HCT116 (cell line): ENCODE data around the gene STARD5. TPM values are rescaled to one million over a fixed set of nuclear protein-coding genes. Genes with fewer than 3 reads are reported as not detected.

Source experiments
- ATAC-seq: fragments of 200-7000 bp; cut with Tn5 transposase; 2 replicates; pipeline ENCODE4 v1.9.1; 2020; ENCODE audit warnings: mild to moderate bottlenecking, moderate library complexity
- BruUV-seq: library from RNA; stranded (reverse); fragments of 400-500 nt; replicated peaks from 2 replicates; lab custom pipeline; 2021; lab: Mats Ljungman, UMichigan
- CTCF ChIA-PET: fragments of 300-600 bp; sonication (Branson Sonifier 250); formaldehyde crosslinking; loops from one replicate; lab custom pipeline; 2021; ENCODE audit warnings: antibody characterized with exemption; lab: Charles Lee
- POLR2A ChIA-PET: fragments of 300-600, 350-600 bp; sonication (Branson Sonifier 250); formaldehyde crosslinking; loops from one replicate; lab custom pipeline; 2021; ENCODE audit warnings: antibody characterized with exemption; lab: Charles Lee
- RAD21 ChIA-PET, 2 experiments: fragments of 300-600 bp; sonication (Branson Sonifier 250); formaldehyde crosslinking; loops; one replicate each; lab custom pipeline; 2023; ENCODE audit warnings: low total read pairs in 2 of 2; ENCODE audit not compliant: uncharacterized antibody in 2 of 2, unreplicated experiment in 2 of 2, low non-redundant PET in 1 of 2; lab: Charles Lee
- DNase-seq: peaks from one replicate; pipeline ENCODE4 v3.0.0-alpha.2; 2010; ENCODE audit warnings: low read depth, low spot score
- H2AFZ ChIP-seq: fragments of 200-600 bp; shearing (Covaris generic), sonication (generic); 2 replicates; pipeline ENCODE4 v1.6.1; 2017; ENCODE audit warnings: low read depth, mixed run types, mixed read lengths, antibody characterized with exemption, low read length; ENCODE audit not compliant: poor library complexity, severe bottlenecking
- H3K27ac ChIP-seq: 2 replicates; pipeline ENCODE4 v1.5.1; 2012; ENCODE audit warnings: low read depth, low read length
- H3K27me3 ChIP-seq: fragments of 200-600 bp; sonication (generic); 2 replicates; pipeline ENCODE4 v1.6.1; 2016; ENCODE audit warnings: mixed run types, low read length, mixed read lengths; ENCODE audit not compliant: insufficient read depth
- H3K36me3 ChIP-seq, 2 experiments: fragments of 200-500 bp in 1 of 2; fragments of 200-600 bp in 1 of 2; sonication (Bioruptor generic) in 1 of 2; sonication (generic) in 1 of 2; 2 replicates each; pipeline versions ENCODE4 v1.5.1 to v1.6.1; 2014 to 2016; ENCODE audit warnings: low read length in 2 of 2, inconsistent platforms in 1 of 2, mixed read lengths in 1 of 2, mixed run types in 1 of 2; ENCODE audit not compliant: insufficient read depth in 2 of 2, control insufficient read depth in 1 of 2
- H3K4me1 ChIP-seq, 2 experiments: fragments of 200-600 bp in 1 of 2; sonication (generic) in 1 of 2; 2 replicates each; pipeline versions ENCODE4 v1.5.1 to v1.6.1; 2012 to 2017; ENCODE audit warnings: low read length in 2 of 2, inconsistent platforms in 1 of 2, mild to moderate bottlenecking in 1 of 2, mixed read lengths in 1 of 2, mixed run types in 1 of 2, moderate library complexity in 1 of 2; ENCODE audit not compliant: insufficient read depth in 2 of 2, control insufficient read depth in 1 of 2
- H3K4me2 ChIP-seq: fragments of 200-600 bp; sonication (generic); 2 replicates; pipeline ENCODE4 v1.6.1; 2017; ENCODE audit warnings: mixed run types, low read length, mixed read lengths
- H3K4me3 ChIP-seq, 2 experiments: fragments of 200-600 bp in 1 of 2; sonication (generic) in 1 of 2; replicated peaks in 1 of 2; 2 replicates each; pipeline ENCODE4 v1.5.1; 2011 to 2016; ENCODE audit warnings: low read length in 2 of 2, control low read depth in 1 of 2, low read depth in 1 of 2, mild to moderate bottlenecking in 1 of 2, mixed read lengths in 1 of 2, mixed run types in 1 of 2
- H3K79me2 ChIP-seq: fragments of 200-600 bp; sonication (generic); 2 replicates; pipeline ENCODE4 v1.6.1; 2017; ENCODE audit warnings: mild to moderate bottlenecking, mixed run types, low read length, moderate library complexity, mixed read lengths; ENCODE audit not compliant: insufficient read depth
- H3K9ac ChIP-seq: fragments of 200-600 bp; sonication (generic); 2 replicates; pipeline ENCODE4 v1.6.1; 2016; ENCODE audit warnings: low read length, mixed read lengths
- H3K9me2 ChIP-seq: fragments of 200-600 bp; sonication (generic), shearing (Covaris generic); 2 replicates; pipeline ENCODE4 v1.6.1; 2017; ENCODE audit warnings: mixed run types, mild to moderate bottlenecking, moderate library complexity; ENCODE audit not compliant: insufficient read depth
- H3K9me3 ChIP-seq, 2 experiments: fragments of 200-500 bp in 1 of 2; fragments of 200-600 bp in 1 of 2; sonication (Bioruptor generic) in 1 of 2; sonication (generic) in 1 of 2; 2 replicates each; pipeline ENCODE4 v1.6.1; 2014 to 2017; ENCODE audit warnings: low read length in 2 of 2, mixed read lengths in 2 of 2, inconsistent platforms in 1 of 2, low read depth in 1 of 2, mild to moderate bottlenecking in 1 of 2, mixed run types in 1 of 2, moderate library complexity in 1 of 2; ENCODE audit not compliant: control insufficient read depth in 1 of 2, insufficient read depth in 1 of 2
- H4K20me1 ChIP-seq: fragments of 200-600 bp; sonication (generic), shearing (Covaris generic); 2 replicates; pipeline ENCODE4 v1.6.1; 2017; ENCODE audit warnings: mixed run types, mild to moderate bottlenecking, moderate library complexity; ENCODE audit not compliant: insufficient read depth
- CBX3 ChIP-seq: IDR thresholded peaks from 2 replicates; pipeline ENCODE4 v1.6.1; 2012; ENCODE audit warnings: low read depth
- ELF1 ChIP-seq: IDR thresholded peaks from 2 replicates; pipeline ENCODE4 v1.6.1; 2012; ENCODE audit warnings: low read depth, borderline replicate concordance
- EZH2 ChIP-seq: fragments of 200-600 bp; sonication (generic); IDR thresholded peaks from 2 replicates; pipeline ENCODE4 v1.6.1; 2017; ENCODE audit warnings: antibody characterized with exemption, mixed run types
- EZH2phosphoT487 ChIP-seq: fragments of 200-600 bp; IDR thresholded peaks from 2 replicates; pipeline ENCODE4 v1.6.1; 2018; ENCODE audit warnings: antibody characterized with exemption, borderline replicate concordance
- POLR2A ChIP-seq: IDR thresholded peaks from 2 replicates; pipeline ENCODE4 v1.7.0; 2011; ENCODE audit warnings: borderline replicate concordance; ENCODE audit not compliant: insufficient read depth, insufficient read length; ENCODE audit errors: extremely low read depth
- POLR2AphosphoS5 ChIP-seq: IDR thresholded peaks from 2 replicates; pipeline ENCODE4 v1.6.1; 2011; ENCODE audit warnings: mild to moderate bottlenecking, low read depth, low read length, moderate library complexity
- RAD21 ChIP-seq: IDR thresholded peaks from 2 replicates; pipeline ENCODE4 v1.6.1; 2012; ENCODE audit warnings: low read depth, mild to moderate bottlenecking
- SIN3A ChIP-seq: IDR thresholded peaks from 2 replicates; pipeline ENCODE4 v1.6.1; 2012; ENCODE audit warnings: low read depth
- SP1 ChIP-seq: IDR thresholded peaks from 2 replicates; pipeline ENCODE4 v1.6.1; 2012; ENCODE audit warnings: low read depth
- TCF7L2 ChIP-seq: IDR thresholded peaks from 2 replicates; pipeline ENCODE4 v1.7.0; 2011; ENCODE audit warnings: borderline replicate concordance, inconsistent platforms; ENCODE audit not compliant: insufficient read depth, insufficient read length; ENCODE audit errors: extremely low read depth
- YY1 ChIP-seq: IDR thresholded peaks from 2 replicates; pipeline ENCODE4 v1.6.1; 2011; ENCODE audit warnings: low read length, low read depth, moderate library complexity, mild to moderate bottlenecking; ENCODE audit not compliant: insufficient replicate concordance; ENCODE audit errors: extremely low read depth
- ZFX ChIP-seq: fragments of 450-650 bp; IDR thresholded peaks from 2 replicates; pipeline ENCODE4 v1.6.1; 2017
- ZNF274 ChIP-seq: fragments of 200-500 bp; sonication (Bioruptor generic); IDR thresholded peaks from 2 replicates; pipeline ENCODE4 v1.6.1; 2014; ENCODE audit warnings: mild to moderate bottlenecking, low read depth, low read length, inconsistent platforms
- intact Hi-C: fragments of 100-400 bp; cut with micrococcal nuclease; formaldehyde crosslinking; loops from 2 replicates; pipeline ENCODE4 v1.10.0; 2022
- total RNA-seq: library from RNA; stranded (reverse); gene quantifications from one replicate; pipeline ENCODE4 v1.2.1, GENCODE V29; 2021; ENCODE audit not compliant: unreplicated experiment
- TF ChIP-seq, protein P1 (sequence below): IDR thresholded peaks from 2 replicates; pipeline ENCODE4 v1.6.1; 2012; ENCODE audit warnings: low read depth
- TF ChIP-seq, protein P2 (sequence below): IDR thresholded peaks from 2 replicates; pipeline ENCODE4 v1.6.1; 2012

Gene STARD5
- total RNA-seq, 1 experiment from 2014 or later = 4.0 TPM

- ChIA-PET POLR2A (interaction anchor here (1.2 kb wide), 1 partner anchor 42 kb away, joined by 3 read pairs; the partner anchor contains the start of gene STARD5), RAD21 (no interaction called here), CTCF (no interaction called here)
- intact Hi-C loops = loop anchor here (2.0 kb wide), 1 partner anchor 47 kb away; no protein-coding TSS in a partner anchor
- H3K27me3 ChIP-seq = no peaks in the 10 kb centered on the region
- no peaks in the 10 kb centered on the region for H3K79me2 ChIP-seq
- no peaks in the 10 kb centered on the region for H3K4me1 ChIP-seq
- no peaks in the 10 kb centered on the region for H3K36me3 ChIP-seq
- H2AFZ ChIP-seq = no peak overlapping the region
- H3K9me2 ChIP-seq = no peaks in the 10 kb centered on the region
- no peaks in the 10 kb centered on the region for H4K20me1 ChIP-seq
- no peak overlapping the region for H3K4me2 ChIP-seq
- DNase-seq (no peak), ATAC-seq (no peak)
- no peaks in the 10 kb centered on the region for H3K9me3 ChIP-seq
- H3K27ac ChIP-seq = no peak overlapping the region
- BruUV-seq = no TSS peak
- H3K9ac ChIP-seq = no peak overlapping the region
- TF ChIP-seq YY1 (no peak), SP1 (no peak), TCF7L2 (no peak), EZH2 (no peak), ZNF274 (no peak), RAD21 (no peak), CBX3 (no peak), SIN3A (no peak), POLR2A (no peak), ZFX (no peak), EZH2phosphoT487 (no peak), POLR2AphosphoS5 (no peak), ELF1 (no peak)
- TF ChIP-seq, protein P1, sequence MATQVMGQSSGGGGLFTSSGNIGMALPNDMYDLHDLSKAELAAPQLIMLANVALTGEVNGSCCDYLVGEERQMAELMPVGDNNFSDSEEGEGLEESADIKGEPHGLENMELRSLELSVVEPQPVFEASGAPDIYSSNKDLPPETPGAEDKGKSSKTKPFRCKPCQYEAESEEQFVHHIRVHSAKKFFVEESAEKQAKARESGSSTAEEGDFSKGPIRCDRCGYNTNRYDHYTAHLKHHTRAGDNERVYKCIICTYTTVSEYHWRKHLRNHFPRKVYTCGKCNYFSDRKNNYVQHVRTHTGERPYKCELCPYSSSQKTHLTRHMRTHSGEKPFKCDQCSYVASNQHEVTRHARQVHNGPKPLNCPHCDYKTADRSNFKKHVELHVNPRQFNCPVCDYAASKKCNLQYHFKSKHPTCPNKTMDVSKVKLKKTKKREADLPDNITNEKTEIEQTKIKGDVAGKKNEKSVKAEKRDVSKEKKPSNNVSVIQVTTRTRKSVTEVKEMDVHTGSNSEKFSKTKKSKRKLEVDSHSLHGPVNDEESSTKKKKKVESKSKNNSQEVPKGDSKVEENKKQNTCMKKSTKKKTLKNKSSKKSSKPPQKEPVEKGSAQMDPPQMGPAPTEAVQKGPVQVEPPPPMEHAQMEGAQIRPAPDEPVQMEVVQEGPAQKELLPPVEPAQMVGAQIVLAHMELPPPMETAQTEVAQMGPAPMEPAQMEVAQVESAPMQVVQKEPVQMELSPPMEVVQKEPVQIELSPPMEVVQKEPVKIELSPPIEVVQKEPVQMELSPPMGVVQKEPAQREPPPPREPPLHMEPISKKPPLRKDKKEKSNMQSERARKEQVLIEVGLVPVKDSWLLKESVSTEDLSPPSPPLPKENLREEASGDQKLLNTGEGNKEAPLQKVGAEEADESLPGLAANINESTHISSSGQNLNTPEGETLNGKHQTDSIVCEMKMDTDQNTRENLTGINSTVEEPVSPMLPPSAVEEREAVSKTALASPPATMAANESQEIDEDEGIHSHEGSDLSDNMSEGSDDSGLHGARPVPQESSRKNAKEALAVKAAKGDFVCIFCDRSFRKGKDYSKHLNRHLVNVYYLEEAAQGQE = no peak
- TF ChIP-seq, protein P2, sequence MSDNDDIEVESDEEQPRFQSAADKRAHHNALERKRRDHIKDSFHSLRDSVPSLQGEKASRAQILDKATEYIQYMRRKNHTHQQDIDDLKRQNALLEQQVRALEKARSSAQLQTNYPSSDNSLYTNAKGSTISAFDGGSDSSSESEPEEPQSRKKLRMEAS = no peak
- H3K4me3 ChIP-seq = no peak overlapping the region
Observed at GRCh38 chr15:81281766-81282605, 42.0 kb downstream of the STARD5 start.
